Mesenchymal stem cell (in vitro differentiated cells and primary cell): ENCODE data around the gene TPTE. TPM values are rescaled to one million over a fixed set of nuclear protein-coding genes. Genes with fewer than 3 reads are reported as not detected.
"Not testable (repeated sequence)": the region's sequence is repeated elsewhere in the genome, so short reads cannot be mapped to it uniquely, and the experiment has no call there.

Source experiments
- DNase-seq: peaks from one replicate; pipeline ENCODE4 v3.0.0-alpha.2; 2013
- H2AFZ ChIP-seq: one replicate; pipeline ENCODE4 v1.6.1; 2013; ENCODE audit warnings: low read depth, mild to moderate bottlenecking, control low read depth, inconsistent platforms, low read length, moderate library complexity
- H2AK5ac ChIP-seq: 2 replicates; pipeline ENCODE4 v1.6.1; 2013; ENCODE audit warnings: low read length, moderate library complexity, mild to moderate bottlenecking, inconsistent platforms; ENCODE audit not compliant: severe bottlenecking
- H2BK120ac ChIP-seq: one replicate; pipeline ENCODE4 v1.6.1; 2013; ENCODE audit warnings: low read depth, mild to moderate bottlenecking, inconsistent platforms, low read length, moderate library complexity
- H2BK12ac ChIP-seq, 2 experiments: one replicate each; pipeline ENCODE4 v1.6.1; 2013; ENCODE audit warnings: inconsistent platforms in 2 of 2, low read length in 2 of 2, mild to moderate bottlenecking in 2 of 2, moderate library complexity in 2 of 2, control low read depth in 1 of 2
- H2BK15ac ChIP-seq: one replicate; pipeline ENCODE4 v1.6.1; 2013; ENCODE audit warnings: mild to moderate bottlenecking, low read depth, inconsistent platforms; ENCODE audit not compliant: poor library complexity, severe bottlenecking
- H2BK5ac ChIP-seq: 2 replicates; pipeline ENCODE4 v1.6.1; 2013; ENCODE audit warnings: low read depth, mild to moderate bottlenecking, low read length, control low read depth, inconsistent platforms; ENCODE audit not compliant: poor library complexity, severe bottlenecking
- H3K14ac ChIP-seq, 2 experiments: one replicate each; pipeline ENCODE4 v1.6.1; 2013; ENCODE audit warnings: inconsistent platforms in 2 of 2, low read length in 2 of 2, control low read depth in 1 of 2, mild to moderate bottlenecking in 1 of 2, moderate library complexity in 1 of 2
- H3K18ac ChIP-seq, 2 experiments: one replicate each; pipeline ENCODE4 v1.6.1; 2013; ENCODE audit warnings: inconsistent platforms in 2 of 2, low read length in 2 of 2, control low read depth in 1 of 2, low read depth in 1 of 2, mild to moderate bottlenecking in 1 of 2
- H3K23ac ChIP-seq, 2 experiments: one replicate each; pipeline ENCODE4 v1.6.1; 2013; ENCODE audit warnings: inconsistent platforms in 2 of 2, low read length in 2 of 2, mild to moderate bottlenecking in 2 of 2, moderate library complexity in 2 of 2, control low read depth in 1 of 2
- H3K27ac ChIP-seq: 2 replicates; pipeline ENCODE4 v1.5.1; 2013; ENCODE audit warnings: mild to moderate bottlenecking, moderate library complexity, low read length, control low read depth, inconsistent platforms; ENCODE audit not compliant: poor library complexity, severe bottlenecking
- H3K27me3 ChIP-seq, 2 experiments: 2 replicates each; pipeline versions ENCODE4 v1.6.1 to v1.7.0; 2013; ENCODE audit warnings: low read length in 2 of 2, mild to moderate bottlenecking in 2 of 2, moderate library complexity in 2 of 2, control low read depth in 1 of 2, inconsistent platforms in 1 of 2; ENCODE audit not compliant: control insufficient read depth in 1 of 2, insufficient read depth in 1 of 2
- H3K36me3 ChIP-seq, 2 experiments: 2 replicates each; pipeline versions ENCODE4 v1.6.1 to v1.7.0; 2013; ENCODE audit warnings: low read length in 2 of 2, control low read depth in 1 of 2, inconsistent platforms in 1 of 2, low read depth in 1 of 2, mild to moderate bottlenecking in 1 of 2; ENCODE audit not compliant: insufficient read depth in 2 of 2, control insufficient read depth in 1 of 2
- H3K4ac ChIP-seq, 2 experiments: one replicate each; pipeline ENCODE4 v1.6.1; 2013; ENCODE audit warnings: inconsistent platforms in 2 of 2, low read length in 2 of 2, mild to moderate bottlenecking in 2 of 2, moderate library complexity in 2 of 2, control low read depth in 1 of 2, low read depth in 1 of 2
- H3K4me1 ChIP-seq: 2 replicates; pipeline ENCODE4 v1.6.1; 2013; ENCODE audit warnings: low read depth, low read length, control low read depth; ENCODE audit not compliant: control insufficient read depth, insufficient read depth
- H3K4me2 ChIP-seq: 2 replicates; pipeline ENCODE4 v1.6.1; 2013; ENCODE audit warnings: low read length, mild to moderate bottlenecking, inconsistent platforms; ENCODE audit not compliant: poor library complexity, severe bottlenecking
- H3K4me3 ChIP-seq, 2 experiments: 2 replicates each; pipeline versions ENCODE4 v1.5.1 to v1.7.0; 2013; ENCODE audit warnings: low read length in 2 of 2, mild to moderate bottlenecking in 2 of 2, control low read depth in 1 of 2, low read depth in 1 of 2; ENCODE audit not compliant: insufficient read depth in 1 of 2
- H3K79me1 ChIP-seq: replicated peaks from 2 replicates; pipeline ENCODE4 v1.6.1; 2013; ENCODE audit warnings: mild to moderate bottlenecking, control low read depth, low read length, inconsistent platforms; ENCODE audit not compliant: poor library complexity, severe bottlenecking
- H3K9ac ChIP-seq: 2 replicates; pipeline ENCODE4 v1.7.0; 2013; ENCODE audit warnings: mild to moderate bottlenecking, low read length, moderate library complexity
- H3K9me3 ChIP-seq: 2 replicates; pipeline ENCODE4 v1.7.0; 2013; ENCODE audit warnings: mild to moderate bottlenecking, low read length; ENCODE audit not compliant: control insufficient read depth
- H4K8ac ChIP-seq: one replicate; pipeline ENCODE4 v1.6.1; 2013; ENCODE audit warnings: inconsistent platforms, mild to moderate bottlenecking, low read length, moderate library complexity
- H4K91ac ChIP-seq: one replicate; pipeline ENCODE4 v1.6.1; 2013; ENCODE audit warnings: mild to moderate bottlenecking, low read length, inconsistent platforms
- WGBS: methylation state at CpG from one replicate; pipeline ENCODE4 v1.1.7; 2013; ENCODE audit warnings: mixed read lengths; 5-methylcytosine and 5-hydroxymethylcytosine counted together
- polyA plus RNA-seq, 2 experiments: library from polyadenylated mRNA; stranded (reverse); fragments of 200-250 nt; gene quantifications; one replicate each; pipeline ENCODE4 v1.2.3, GENCODE V29; 2013

Gene TPTE
- polyA plus RNA-seq (2013, experiment 1 of 2) = not detected
- polyA plus RNA-seq (2013, experiment 2 of 2) = not detected

- H3K27ac ChIP-seq = no peak within 1 kb of the TSS
- H2BK15ac ChIP-seq = no peak within 1 kb of the TSS
- H3K18ac ChIP-seq = no peak within 1 kb of the TSS
- no peak within 1 kb of the TSS for H2BK120ac ChIP-seq
- peaks cover 25% of the 10 kb centered on the region for H3K9me3 ChIP-seq
- H2AFZ ChIP-seq = no peak within 1 kb of the TSS
- H2BK5ac ChIP-seq = no peak within 1 kb of the TSS
- no peak within 1 kb of the TSS for H2BK12ac ChIP-seq
- no peak within 1 kb of the TSS for H3K4me3 ChIP-seq
- no peak within 1 kb of the TSS for H2AK5ac ChIP-seq
- H3K14ac ChIP-seq = no peak within 1 kb of the TSS
- no peaks in the 10 kb centered on the region for H3K4me1 ChIP-seq
- no peak within 1 kb of the TSS for H3K9ac ChIP-seq
- no peak within 1 kb of the TSS for H4K8ac ChIP-seq
- 93% methylated on average over 51 of the region's 66 CpGs for WGBS
- no peak within 1 kb of the TSS for H4K91ac ChIP-seq
- no peaks in the 10 kb centered on the region for H3K27me3 ChIP-seq
- no peaks in the 10 kb centered on the region for H3K36me3 ChIP-seq
- no peak within 1 kb of the TSS for H3K4me2 ChIP-seq
- no peak for DNase-seq
- H3K4ac ChIP-seq = no peak within 1 kb of the TSS
- H3K79me1 ChIP-seq = no peaks in the 10 kb centered on the region
- H3K23ac ChIP-seq = no peak within 1 kb of the TSS
These were observed at the start of gene TPTE for GRCh38 chr21:10521091-10521598. Gene TPTE, plus strand, starts transcription at chr21:10521583. Its CDS starts 17,141 bp downstream, at chr21:10538724.

- H3K4me3 ChIP-seq, H3K23ac ChIP-seq, H2BK120ac ChIP-seq, H3K4me2 ChIP-seq, H4K91ac ChIP-seq, H3K4ac ChIP-seq, H3K9me3 ChIP-seq, H3K27me3 ChIP-seq, H3K14ac ChIP-seq, H3K36me3 ChIP-seq, H3K18ac ChIP-seq, H2BK5ac ChIP-seq, H4K8ac ChIP-seq, H2BK12ac ChIP-seq, DNase-seq, H3K9ac ChIP-seq, H2AFZ ChIP-seq, H3K27ac ChIP-seq, H2BK15ac ChIP-seq, H2AK5ac ChIP-seq, H3K4me1 ChIP-seq, H3K79me1 ChIP-seq: not testable (repeated sequence)
These were observed 49.4 kb upstream of the TPTE start for GRCh38 chr21:10471999-10472398.

GRCh38 chr21:10477794-10478193, 43.6 kb upstream of the TPTE start:
- not testable (repeated sequence) for H2AFZ ChIP-seq, H3K4me2 ChIP-seq, H2BK12ac ChIP-seq, H2AK5ac ChIP-seq, H3K27me3 ChIP-seq, H4K91ac ChIP-seq, H2BK120ac ChIP-seq, H3K23ac ChIP-seq, H3K79me1 ChIP-seq, H3K9me3 ChIP-seq, H3K36me3 ChIP-seq, H2BK5ac ChIP-seq, H3K9ac ChIP-seq, H3K4me3 ChIP-seq, H2BK15ac ChIP-seq, H3K4ac ChIP-seq, DNase-seq, H3K27ac ChIP-seq, H3K14ac ChIP-seq, H3K4me1 ChIP-seq, H4K8ac ChIP-seq, H3K18ac ChIP-seq
- WGBS = 63% methylated on average over 6 of the region's 7 CpGs

- H3K4ac ChIP-seq, H2BK12ac ChIP-seq, H2AK5ac ChIP-seq, H2BK5ac ChIP-seq, H2AFZ ChIP-seq, H3K23ac ChIP-seq, H3K9ac ChIP-seq, H3K4me1 ChIP-seq, H3K79me1 ChIP-seq, H2BK15ac ChIP-seq, H3K27ac ChIP-seq, H3K4me2 ChIP-seq, H3K18ac ChIP-seq, H4K8ac ChIP-seq, H2BK120ac ChIP-seq, H3K36me3 ChIP-seq, H3K14ac ChIP-seq, H3K27me3 ChIP-seq, H4K91ac ChIP-seq, H3K4me3 ChIP-seq, H3K9me3 ChIP-seq, DNase-seq: not testable (repeated sequence)
- WGBS = 22% methylated on average over 4 of the region's 4 CpGs
These were observed 41.5 kb upstream of the TPTE start for GRCh38 chr21:10479875-10480274.
